ENCODE results near the gene SULT1B1. TPM values are rescaled to one million over a fixed set of nuclear protein-coding genes. Genes with fewer than 3 reads are reported as not detected.

Gene SULT1B1
- total RNA-seq, 1 experiment from 2014 or later: 0.05 TPM

GRCh38 chr4:69743476-69744156 lies 16.8 kb downstream of the SULT1B1 start:
- ChIA-PET POLR2A (no interaction called here), CTCF (no interaction called here)
- Histone ChIP-seq H3K36me3 (ENCODE audit: control insufficient read depth, insufficient read depth, low read length) (no peaks in the 10 kb centered on the region), H3K4me1 (ENCODE audit: control insufficient read depth, insufficient read depth, low read length) (no peaks in the 10 kb centered on the region), H3K27me3 (ENCODE audit: control insufficient read depth, insufficient read depth, low read length) (no peaks in the 10 kb centered on the region), H3K9me3 (ENCODE audit: control insufficient read depth, insufficient read depth, low read depth, low read length) (no peaks in the 10 kb centered on the region), H3K27ac (ENCODE audit: low read length) (no peak overlapping the region), H3K4me3 (ENCODE audit: low read depth in 2 of 2, low read length in 2 of 2) (no peak overlapping the region)
- no peak for DNase-seq (ENCODE audit: low read depth, low spot score)
- ATAC-seq: no peak
- TF ChIP-seq, protein P1, sequence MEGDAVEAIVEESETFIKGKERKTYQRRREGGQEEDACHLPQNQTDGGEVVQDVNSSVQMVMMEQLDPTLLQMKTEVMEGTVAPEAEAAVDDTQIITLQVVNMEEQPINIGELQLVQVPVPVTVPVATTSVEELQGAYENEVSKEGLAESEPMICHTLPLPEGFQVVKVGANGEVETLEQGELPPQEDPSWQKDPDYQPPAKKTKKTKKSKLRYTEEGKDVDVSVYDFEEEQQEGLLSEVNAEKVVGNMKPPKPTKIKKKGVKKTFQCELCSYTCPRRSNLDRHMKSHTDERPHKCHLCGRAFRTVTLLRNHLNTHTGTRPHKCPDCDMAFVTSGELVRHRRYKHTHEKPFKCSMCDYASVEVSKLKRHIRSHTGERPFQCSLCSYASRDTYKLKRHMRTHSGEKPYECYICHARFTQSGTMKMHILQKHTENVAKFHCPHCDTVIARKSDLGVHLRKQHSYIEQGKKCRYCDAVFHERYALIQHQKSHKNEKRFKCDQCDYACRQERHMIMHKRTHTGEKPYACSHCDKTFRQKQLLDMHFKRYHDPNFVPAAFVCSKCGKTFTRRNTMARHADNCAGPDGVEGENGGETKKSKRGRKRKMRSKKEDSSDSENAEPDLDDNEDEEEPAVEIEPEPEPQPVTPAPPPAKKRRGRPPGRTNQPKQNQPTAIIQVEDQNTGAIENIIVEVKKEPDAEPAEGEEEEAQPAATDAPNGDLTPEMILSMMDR (IDR thresholded peaks at IDR 0.05): no peak
- intact Hi-C loops (cut with micrococcal nuclease; ENCODE audit: unreplicated experiment) (no loop called here), in situ Hi-C loops (cut with HindIII; ENCODE audit: low pct_unique_long_range_greater_than_20kb, low sequenced_read_pairs) (no loop called here)
- BruUV-seq (replicated peaks): no TSS peak

- in situ Hi-C loops (cut with HindIII; ENCODE audit: low pct_unique_long_range_greater_than_20kb, low sequenced_read_pairs): no loop called here
Observed at GRCh38 chr4:69742596-69742995, 17.8 kb downstream of the SULT1B1 start.

More at GRCh38 chr4:69742596-69742995, 17.8 kb downstream of the SULT1B1 start:
- Histone ChIP-seq H3K9me3 (ENCODE audit: control insufficient read depth, insufficient read depth, low read depth, low read length) (no peaks in the 10 kb centered on the region), H3K27ac (ENCODE audit: low read length) (no peak overlapping the region), H3K27me3 (ENCODE audit: control insufficient read depth, insufficient read depth, low read length) (no peaks in the 10 kb centered on the region), H3K4me1 (ENCODE audit: control insufficient read depth, insufficient read depth, low read length) (no peaks in the 10 kb centered on the region), H3K4me3 (ENCODE audit: low read depth in 2 of 2, low read length in 2 of 2) (no peak overlapping the region), H3K36me3 (ENCODE audit: control insufficient read depth, insufficient read depth, low read length) (no peaks in the 10 kb centered on the region)
- TF ChIP-seq POLR2AphosphoS5 (IDR thresholded peaks at IDR 0.05; ENCODE audit: low read depth, low read length) (no peak), TCF7L2 (IDR thresholded peaks at IDR 0.05; ENCODE audit: low read depth, low read length) (no peak)
- TF ChIP-seq, protein P2, sequence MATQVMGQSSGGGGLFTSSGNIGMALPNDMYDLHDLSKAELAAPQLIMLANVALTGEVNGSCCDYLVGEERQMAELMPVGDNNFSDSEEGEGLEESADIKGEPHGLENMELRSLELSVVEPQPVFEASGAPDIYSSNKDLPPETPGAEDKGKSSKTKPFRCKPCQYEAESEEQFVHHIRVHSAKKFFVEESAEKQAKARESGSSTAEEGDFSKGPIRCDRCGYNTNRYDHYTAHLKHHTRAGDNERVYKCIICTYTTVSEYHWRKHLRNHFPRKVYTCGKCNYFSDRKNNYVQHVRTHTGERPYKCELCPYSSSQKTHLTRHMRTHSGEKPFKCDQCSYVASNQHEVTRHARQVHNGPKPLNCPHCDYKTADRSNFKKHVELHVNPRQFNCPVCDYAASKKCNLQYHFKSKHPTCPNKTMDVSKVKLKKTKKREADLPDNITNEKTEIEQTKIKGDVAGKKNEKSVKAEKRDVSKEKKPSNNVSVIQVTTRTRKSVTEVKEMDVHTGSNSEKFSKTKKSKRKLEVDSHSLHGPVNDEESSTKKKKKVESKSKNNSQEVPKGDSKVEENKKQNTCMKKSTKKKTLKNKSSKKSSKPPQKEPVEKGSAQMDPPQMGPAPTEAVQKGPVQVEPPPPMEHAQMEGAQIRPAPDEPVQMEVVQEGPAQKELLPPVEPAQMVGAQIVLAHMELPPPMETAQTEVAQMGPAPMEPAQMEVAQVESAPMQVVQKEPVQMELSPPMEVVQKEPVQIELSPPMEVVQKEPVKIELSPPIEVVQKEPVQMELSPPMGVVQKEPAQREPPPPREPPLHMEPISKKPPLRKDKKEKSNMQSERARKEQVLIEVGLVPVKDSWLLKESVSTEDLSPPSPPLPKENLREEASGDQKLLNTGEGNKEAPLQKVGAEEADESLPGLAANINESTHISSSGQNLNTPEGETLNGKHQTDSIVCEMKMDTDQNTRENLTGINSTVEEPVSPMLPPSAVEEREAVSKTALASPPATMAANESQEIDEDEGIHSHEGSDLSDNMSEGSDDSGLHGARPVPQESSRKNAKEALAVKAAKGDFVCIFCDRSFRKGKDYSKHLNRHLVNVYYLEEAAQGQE (IDR thresholded peaks at IDR 0.05; ENCODE audit: insufficient read depth in 1 of 2, low read depth in 2 of 2, low read length in 1 of 2): no peak
- TF ChIP-seq, protein P1 (IDR thresholded peaks at IDR 0.05): no peak
- POLR2A ChIA-PET: no interaction called here
- DNase-seq (ENCODE audit: low read depth, low spot score): no peak
- CTCF ChIA-PET: no interaction called here
- BruUV-seq (replicated peaks): no TSS peak
- intact Hi-C loops (cut with micrococcal nuclease; ENCODE audit: unreplicated experiment): no loop called here
- ATAC-seq: no peak

Data from Panc1 (cell line).